AG09319 (cell line): Measurements from ENCODE around the gene RASAL1.

Experiments
- DNase-seq: peaks from one replicate; pipeline ENCODE4 v3.0.0-alpha.2; 2010; ENCODE audit warnings: low read depth; ENCODE audit errors: extremely low read depth
- CTCF ChIP-seq: IDR thresholded peaks from 2 replicates; pipeline ENCODE4 v1.5.1; 2011; ENCODE audit warnings: low read depth, mild to moderate bottlenecking, inconsistent platforms, low read length, moderate library complexity

The RASAL1 gene

DNA sequence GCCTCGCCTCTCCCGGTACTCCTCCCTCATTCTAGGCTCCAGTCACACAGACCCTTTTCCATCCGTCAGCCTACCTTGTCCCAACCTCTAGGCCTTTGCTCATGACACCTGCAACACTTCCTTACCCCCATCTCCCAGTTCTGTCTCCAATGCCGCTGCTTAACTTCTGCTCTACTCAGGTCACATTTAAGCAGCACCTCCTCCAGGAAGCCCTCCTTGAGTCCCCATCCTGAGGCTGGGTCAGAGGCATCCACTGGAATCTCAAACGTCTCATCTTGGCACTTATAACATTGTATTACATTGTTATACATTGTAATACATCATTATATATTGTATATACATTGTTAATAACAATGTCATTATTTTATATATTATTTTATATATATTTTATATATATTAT is 32.8 kb downstream of the RASAL1 start:
- DNase-seq: no peak
- TF ChIP-seq CTCF: no peak

- TF ChIP-seq CTCF: no peak
Observed at GRCh38 chr12:113101751-113102150, 33.8 kb downstream of the RASAL1 start.

GRCh38 chr12:113099764-113100163 is 35.8 kb downstream of the RASAL1 start:
- TF ChIP-seq CTCF: no peak
- DNase-seq: no peak

More at GRCh38 chr12:113101751-113102150, 33.8 kb downstream of the RASAL1 start:
- DNase-seq: no peak

DNA sequence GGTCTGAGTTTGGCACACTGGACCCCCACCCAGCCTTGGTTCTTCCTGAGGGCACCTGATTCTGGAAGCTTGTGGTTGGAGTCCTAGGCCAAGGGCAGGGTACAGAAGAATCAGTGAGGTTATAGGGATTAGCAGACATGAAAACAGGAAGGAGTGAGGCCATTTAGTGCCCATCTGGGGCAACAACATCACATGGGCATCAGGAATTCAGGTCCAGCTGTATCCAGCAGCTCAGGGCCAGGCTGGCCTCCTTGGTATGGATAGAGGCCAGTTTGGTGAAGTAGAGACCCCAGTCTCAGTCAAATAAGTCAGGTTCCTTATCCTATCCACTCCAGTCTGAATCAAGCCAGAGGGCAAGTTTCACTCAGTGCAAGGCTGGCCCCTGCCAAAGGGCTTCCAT is 36.2 kb downstream of the RASAL1 start:
- DNase-seq: no peak
- no peak for TF ChIP-seq CTCF

GRCh38 chr12:113098441-113099028 is 37.0 kb downstream of the RASAL1 start:
- peak; percentile 48 for DNase-seq
- peak; percentile 78 for TF ChIP-seq CTCF

GRCh38 chr12:113097716-113098440 is 37.7 kb downstream of the RASAL1 start:
- no peak for TF ChIP-seq CTCF
- DNase-seq: no peak

DNA sequence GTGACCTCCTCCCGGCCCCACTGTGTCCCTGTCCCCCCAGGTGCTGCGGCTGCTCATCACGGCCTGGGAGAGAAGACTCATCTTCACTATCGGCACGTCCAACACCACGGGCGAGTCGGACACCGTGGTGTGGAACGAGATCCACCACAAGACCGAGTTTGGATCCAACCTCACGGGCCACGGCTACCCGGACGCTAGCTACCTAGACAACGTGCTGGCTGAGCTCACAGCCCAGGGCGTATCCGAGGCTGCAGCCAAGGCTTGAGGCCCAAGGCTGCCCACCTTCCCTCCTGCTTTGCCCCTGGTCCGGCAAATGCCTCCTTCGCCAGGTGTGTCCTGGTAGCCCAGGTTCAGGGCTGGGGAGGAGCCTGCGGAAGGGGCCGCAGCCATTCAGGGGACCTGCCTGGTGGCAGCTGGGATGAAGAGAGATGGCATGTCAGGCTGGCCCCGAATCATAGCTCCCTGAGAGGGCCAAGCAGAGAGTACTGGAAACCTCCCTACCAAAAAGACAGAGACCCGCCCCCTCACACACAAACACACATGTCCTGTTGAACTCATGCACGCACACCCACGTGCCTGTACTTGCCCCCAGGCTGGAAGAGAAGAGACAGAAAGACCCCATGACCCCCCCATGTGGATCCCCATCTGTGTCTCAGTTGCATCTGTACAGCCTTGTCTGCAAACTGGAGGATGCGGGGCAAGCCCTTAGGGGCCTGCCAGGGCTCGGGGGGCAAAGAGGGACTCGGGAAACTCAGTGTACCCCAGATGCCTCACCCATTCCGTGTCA is 38.7 kb downstream of the RASAL1 start:
- TF ChIP-seq CTCF: no peak
- DNase-seq: no peak
